GM12891 (cell line): ENCODE results near the gene CBFA2T3.
A peak's percentile ranks its signal among the peaks of the same experiment; 100 is the strongest.

ENCODE experiments used
- POLR2A ChIP-seq: IDR thresholded peaks from 2 replicates; pipeline ENCODE4 v1.6.1; 2011; ENCODE audit warnings: low read depth, low read length, control low read depth
- POLR2AphosphoS5 ChIP-seq: IDR thresholded peaks from 2 replicates; pipeline ENCODE4 v1.6.1; 2011; ENCODE audit warnings: low read depth, low read length, control low read depth
- SPI1 ChIP-seq: IDR thresholded peaks from 2 replicates; pipeline ENCODE4 v1.6.1; 2011; ENCODE audit warnings: low read depth, low read length, control low read depth

- TF ChIP-seq POLR2A (peak; percentile 15; the same call in 1 of the 2 replicates), POLR2AphosphoS5 (peak; percentile 66; the same call in 1 of the 2 replicates), SPI1 (peak; percentile 62)
Observed at GRCh38 chr16:88978608-88979346, 1.8 kb upstream of the CBFA2T3 start.
